ENCODE results near the gene MAN2A2.
"Not testable (repeated sequence)": the region's sequence is repeated elsewhere in the genome, so short reads cannot be mapped to it uniquely, and the experiment has no call there.

MAN2A2 gene

DNA sequence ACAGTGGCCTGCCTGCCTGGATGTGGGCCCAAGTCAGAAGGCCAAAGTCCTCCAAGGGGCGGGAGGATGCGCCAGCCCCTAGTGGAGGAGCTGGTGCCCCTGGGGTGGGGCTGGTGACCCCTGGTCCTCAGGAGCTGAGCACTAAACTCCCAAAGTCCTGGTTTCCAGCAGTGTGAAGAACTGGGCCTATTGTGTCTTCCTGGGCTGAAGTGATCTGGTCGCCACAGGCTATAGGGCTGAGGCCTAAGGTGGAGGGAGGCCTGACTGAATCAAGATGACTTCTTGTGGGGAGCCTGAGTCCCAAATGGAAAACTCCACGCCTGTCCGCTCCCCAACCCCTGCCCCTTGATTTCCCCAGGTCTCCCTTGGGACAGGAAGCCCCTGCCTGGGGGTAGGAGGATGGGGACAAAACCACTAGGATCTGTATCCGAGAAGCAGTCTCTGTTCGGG is 19.6 kb upstream of the MAN2A2 start:
- no peak for DNase-seq (ENCODE audit: extremely low read depth in 1 of 2, low read depth in 1 of 2)

DNA sequence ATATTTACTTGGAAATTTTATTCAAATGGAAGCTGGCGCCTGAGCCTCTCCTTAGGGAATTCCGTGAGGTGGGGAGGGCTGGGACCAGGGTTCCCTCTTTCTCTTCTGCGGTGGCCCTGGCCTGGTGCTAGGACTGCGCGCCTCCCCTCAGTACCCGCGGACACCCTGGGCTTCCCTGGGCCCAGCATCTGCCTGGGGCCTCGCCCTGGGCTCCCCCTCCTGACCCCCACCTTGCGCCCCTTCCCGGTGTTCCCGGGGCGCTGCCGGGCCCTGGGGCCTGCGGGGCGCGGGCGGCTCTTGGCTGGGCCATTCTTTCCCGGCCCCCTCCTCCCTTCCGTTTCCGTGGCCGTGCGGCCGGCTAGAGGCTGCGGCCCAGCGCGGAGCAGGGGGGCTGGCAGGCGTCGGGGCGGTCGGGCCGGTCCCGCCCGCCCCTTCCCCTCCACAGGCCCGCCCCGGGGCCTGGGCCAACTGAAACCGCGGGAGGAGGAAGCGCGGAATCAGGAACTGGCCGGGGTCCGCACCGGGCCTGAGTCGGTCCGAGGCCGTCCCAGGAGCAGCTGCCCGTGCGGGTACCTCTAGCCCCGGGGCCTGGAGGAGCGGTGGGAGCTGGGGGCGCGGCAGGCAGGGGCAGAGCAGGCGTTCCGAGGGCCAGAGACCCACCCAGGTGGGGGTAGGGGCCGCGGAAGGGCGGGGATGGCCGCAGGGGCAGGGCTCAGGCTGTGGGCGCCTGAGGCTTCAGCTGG is 19.0 kb upstream of the MAN2A2 start, which contains the start of gene FES:
Gene FES, plus strand, starts transcription at position 529 of the 743 bp plus-strand sequence. CDS start 542 bp downstream, outside the sequence.
- no peak for DNase-seq (ENCODE audit: extremely low read depth in 1 of 2, low read depth in 1 of 2)

DNA sequence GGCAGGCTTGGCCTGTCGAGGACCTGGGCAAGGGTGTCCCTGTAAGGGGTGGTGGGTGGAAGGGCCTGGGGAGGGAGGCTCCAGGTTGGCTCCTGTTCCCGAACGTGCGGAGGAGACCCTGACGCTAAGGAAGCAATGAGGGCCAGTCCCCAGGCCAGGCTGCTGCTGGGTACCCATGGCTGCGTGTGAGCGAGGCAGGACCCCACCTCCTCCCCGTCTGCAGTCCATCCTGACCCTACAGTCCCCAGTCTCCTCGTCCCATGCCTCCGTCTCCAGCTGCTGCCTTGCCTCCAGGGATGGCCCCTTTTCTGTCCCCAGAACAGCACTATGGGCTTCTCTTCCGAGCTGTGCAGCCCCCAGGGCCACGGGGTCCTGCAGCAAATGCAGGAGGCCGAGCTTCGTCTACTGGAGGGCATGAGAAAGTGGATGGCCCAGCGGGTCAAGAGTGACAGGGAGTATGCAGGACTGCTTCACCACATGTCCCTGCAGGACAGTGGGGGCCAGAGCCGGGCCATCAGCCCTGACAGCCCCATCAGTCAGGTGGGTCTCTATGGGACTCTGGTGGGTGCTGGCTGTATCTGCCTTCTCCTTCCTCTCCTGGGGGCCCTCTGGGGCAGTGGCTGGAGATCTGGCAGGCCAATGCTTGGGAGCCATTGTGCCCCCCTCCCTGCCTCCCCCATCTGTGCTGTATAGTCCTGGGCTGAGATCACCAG is 18.2 kb upstream of the MAN2A2 start:
- DNase-seq (ENCODE audit: extremely low read depth in 1 of 2, low read depth in 1 of 2): no peak

DNA sequence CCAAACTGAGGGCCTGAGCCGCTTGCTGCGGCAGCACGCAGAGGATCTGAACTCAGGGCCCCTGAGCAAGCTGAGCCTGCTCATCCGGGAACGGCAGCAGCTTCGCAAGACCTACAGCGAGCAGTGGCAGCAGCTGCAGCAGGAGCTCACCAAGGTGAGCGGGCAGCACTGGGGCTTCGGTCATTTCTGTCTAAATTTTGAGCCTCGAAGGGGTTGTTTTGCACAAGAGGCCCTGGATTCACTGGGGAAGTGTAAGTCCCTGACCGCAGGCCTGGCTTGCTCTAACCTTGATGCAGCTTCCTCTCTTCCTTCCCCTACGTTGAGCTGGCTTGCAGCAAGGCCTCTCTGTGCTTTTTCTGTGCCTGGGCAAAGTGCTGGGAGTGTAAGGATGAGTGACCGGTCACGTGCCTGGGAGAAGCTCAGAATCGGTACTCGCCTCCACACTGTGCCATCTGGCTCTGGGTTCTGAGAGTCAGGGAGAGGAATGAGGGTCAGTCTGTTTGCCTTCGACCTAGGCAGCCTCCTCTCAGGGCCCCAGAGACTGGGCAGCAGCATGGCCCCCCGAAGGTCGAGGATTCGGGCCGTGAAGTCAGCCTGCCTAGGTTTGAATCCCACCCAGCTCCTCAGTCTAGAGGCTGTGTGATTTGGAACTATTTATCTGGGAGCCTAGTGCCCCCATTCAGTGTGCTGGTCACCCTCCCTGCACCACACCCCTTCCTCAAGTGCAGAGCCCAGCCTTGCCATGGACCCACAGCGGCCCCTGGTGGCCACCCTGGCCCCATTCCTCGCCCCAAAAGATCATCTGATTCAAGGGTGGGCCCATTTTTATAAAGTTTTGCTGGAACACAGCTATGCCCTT is 17.4 kb upstream of the MAN2A2 start:
- peak in 1 of 2 donors; percentile 62 for DNase-seq (ENCODE audit: extremely low read depth in 1 of 2, low read depth in 1 of 2)

DNA sequence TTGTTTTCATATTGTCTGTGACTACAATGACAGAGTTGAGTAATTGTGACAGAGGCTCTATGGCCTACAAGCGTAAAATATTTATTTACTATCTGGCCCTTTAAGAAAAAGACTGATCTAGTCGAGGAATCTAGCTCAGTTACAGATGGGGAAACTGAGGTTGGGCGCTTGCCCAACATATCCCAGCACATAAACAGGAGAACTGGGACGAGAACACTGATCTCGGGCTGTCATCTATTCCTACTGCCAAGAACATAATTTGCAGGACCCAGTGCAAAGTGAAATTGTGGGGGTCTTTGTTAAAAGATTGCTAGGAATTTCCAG is 16.8 kb upstream of the MAN2A2 start:
- DNase-seq (ENCODE audit: extremely low read depth in 1 of 2, low read depth in 1 of 2): no peak

DNA sequence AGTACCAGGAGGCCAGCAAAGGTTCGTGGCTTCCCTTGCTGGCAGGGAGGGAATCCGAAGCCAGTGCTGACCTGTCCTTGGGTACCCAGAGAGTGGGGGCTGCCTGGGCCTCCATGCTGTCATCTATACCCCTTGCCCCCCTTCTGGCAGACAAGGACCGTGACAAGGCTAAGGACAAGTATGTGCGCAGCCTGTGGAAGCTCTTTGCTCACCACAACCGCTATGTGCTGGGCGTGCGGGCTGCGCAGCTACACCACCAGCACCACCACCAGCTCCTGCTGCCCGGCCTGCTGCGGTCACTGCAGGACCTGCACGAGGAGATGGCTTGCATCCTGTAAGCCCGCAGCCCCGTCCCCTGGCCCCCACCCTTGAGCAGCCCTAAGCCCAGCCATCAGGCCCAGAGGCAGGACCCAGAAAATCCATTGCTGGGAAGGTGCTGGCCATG is 16.0 kb upstream of the MAN2A2 start:
- no peak for DNase-seq (ENCODE audit: extremely low read depth in 1 of 2, low read depth in 1 of 2)

DNA sequence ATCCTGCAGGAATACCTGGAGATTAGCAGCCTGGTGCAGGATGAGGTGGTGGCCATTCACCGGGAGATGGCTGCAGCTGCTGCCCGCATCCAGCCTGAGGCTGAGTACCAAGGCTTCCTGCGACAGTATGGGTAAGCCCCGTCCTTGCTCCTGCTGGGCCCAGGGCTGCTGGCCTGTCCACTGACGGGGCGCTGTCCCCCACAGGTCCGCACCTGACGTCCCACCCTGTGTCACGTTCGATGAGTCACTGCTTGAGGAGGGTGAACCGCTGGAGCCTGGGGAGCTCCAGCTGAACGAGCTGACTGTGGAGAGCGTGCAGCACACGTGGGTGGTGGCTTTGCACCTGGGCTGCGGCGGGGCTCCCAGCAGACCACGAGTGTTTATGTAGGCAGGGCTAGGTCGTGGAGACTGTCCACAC is 13.8 kb upstream of the MAN2A2 start:
- DNase-seq (ENCODE audit: extremely low read depth in 1 of 2, low read depth in 1 of 2): no peak

DNA sequence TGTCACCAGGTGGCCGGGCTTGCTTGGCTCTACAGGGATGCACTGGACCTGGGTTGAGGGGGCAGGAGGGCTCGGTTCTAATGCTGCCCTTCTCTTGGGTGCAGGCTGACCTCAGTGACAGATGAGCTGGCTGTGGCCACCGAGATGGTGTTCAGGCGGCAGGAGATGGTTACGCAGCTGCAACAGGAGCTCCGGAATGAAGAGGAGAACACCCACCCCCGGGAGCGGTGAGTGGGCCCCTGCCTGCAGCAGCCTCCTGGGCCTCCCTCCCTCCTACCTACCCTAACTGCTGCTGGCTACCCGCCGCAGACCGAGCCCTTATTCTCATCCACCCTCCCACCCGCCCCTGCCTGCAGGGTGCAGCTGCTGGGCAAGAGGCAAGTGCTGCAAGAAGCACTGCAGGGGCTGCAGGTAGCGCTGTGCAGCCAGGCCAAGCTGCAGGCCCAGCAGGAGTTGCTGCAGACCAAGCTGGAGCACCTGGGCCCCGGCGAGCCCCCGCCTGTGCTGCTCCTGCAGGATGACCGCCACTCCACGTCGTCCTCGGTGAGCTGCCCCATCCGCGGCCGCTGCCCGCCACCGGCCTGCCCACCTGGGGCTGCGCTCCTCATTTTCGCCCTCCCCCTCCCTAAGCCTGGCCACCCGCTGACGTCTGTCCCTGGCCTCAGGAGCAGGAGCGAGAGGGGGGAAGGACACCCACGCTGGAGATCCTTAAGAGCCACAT is 13.2 kb upstream of the MAN2A2 start:
- DNase-seq (ENCODE audit: extremely low read depth in 1 of 2, low read depth in 1 of 2): no peak

DNA sequence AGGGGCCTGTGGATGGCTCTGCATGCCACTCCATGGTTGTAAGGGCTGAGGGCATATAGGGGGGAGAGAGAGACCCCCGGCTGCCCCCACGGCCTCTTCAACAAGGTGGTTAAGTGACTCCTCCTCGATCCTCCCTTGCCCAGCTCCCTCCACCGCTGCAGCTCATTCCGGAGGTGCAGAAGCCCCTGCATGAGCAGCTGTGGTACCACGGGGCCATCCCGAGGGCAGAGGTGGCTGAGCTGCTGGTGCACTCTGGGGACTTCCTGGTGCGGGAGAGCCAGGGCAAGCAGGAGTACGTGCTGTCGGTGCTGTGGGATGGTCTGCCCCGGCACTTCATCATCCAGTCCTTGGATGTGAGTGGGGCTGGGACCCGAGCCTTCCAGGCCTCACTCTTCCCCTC is 12.3 kb upstream of the MAN2A2 start:
- DNase-seq (ENCODE audit: extremely low read depth in 1 of 2, low read depth in 1 of 2): no peak

DNA sequence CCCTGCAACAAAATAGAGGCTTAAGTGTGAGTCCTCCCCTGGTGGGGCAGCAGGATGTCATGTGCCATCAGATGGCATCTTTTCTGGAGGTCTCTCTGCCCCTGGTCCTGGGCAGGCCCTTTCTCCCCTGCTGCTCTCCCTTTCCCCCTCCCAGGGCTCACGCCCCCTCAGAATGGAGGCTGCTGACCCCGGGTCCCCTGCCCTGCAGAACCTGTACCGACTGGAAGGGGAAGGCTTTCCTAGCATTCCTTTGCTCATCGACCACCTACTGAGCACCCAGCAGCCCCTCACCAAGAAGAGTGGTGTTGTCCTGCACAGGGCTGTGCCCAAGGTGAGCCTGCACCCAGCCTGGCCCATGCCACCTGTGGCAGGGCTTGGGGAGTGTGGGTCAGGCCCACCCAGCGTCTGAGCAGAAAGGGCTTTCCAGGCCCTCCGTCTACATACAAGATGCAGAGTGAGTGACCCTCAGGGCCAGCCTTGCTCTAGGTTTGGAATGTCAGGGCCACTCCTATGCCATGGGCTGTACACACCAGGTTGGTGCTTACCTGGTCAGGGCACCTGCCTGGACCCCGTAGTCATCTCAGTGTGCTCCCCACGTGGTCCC is 11.7 kb upstream of the MAN2A2 start:
- DNase-seq (ENCODE audit: extremely low read depth in 1 of 2, low read depth in 1 of 2): no peak

DNA sequence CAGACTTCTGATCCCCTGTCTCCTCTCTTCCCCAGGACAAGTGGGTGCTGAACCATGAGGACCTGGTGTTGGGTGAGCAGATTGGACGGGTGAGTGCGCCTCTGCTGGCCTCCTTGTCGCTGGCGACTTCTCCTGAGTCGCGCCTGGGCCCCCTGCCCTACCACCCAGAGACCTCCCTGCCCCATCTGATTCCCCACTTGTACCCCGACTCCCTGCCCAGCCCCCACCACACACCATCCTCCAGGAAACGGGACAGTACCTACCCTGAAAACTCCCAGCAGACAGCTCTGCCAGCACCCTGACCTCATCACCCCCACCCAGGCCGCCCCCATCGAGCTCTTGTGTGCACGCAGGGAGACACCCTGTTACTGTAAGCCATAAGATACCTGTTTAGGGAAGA is 11.1 kb upstream of the MAN2A2 start:
- DNase-seq (ENCODE audit: extremely low read depth in 1 of 2, low read depth in 1 of 2): no peak

DNA sequence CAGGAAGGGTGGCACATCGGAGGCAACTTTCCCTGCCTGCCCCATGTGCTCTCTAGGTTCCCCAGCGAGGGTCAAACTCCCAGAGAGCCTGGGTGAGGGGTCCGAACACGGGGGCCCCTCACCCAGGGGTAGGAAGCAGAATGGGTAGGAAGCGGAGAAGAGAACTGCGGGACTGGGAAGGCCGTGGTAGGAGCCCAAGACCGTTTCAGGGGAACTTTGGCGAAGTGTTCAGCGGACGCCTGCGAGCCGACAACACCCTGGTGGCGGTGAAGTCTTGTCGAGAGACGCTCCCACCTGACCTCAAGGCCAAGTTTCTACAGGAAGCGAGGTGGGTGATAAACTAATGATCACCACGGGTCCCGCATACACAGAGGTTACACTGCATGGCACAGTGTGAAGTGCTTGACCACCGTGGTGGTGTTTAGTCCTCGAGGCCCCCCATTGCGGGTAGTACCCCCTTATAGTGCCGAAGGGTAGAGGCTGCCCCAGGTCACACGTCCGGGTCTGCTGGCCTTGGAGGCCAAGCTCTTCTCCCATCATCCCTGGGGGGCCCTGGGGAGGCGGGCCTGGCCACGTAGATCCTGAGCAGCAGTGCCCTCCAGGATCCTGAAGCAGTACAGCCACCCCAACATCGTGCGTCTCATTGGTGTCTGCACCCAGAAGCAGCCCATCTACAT is 10.5 kb upstream of the MAN2A2 start:
- DNase-seq (ENCODE audit: extremely low read depth in 1 of 2, low read depth in 1 of 2): no peak

DNA sequence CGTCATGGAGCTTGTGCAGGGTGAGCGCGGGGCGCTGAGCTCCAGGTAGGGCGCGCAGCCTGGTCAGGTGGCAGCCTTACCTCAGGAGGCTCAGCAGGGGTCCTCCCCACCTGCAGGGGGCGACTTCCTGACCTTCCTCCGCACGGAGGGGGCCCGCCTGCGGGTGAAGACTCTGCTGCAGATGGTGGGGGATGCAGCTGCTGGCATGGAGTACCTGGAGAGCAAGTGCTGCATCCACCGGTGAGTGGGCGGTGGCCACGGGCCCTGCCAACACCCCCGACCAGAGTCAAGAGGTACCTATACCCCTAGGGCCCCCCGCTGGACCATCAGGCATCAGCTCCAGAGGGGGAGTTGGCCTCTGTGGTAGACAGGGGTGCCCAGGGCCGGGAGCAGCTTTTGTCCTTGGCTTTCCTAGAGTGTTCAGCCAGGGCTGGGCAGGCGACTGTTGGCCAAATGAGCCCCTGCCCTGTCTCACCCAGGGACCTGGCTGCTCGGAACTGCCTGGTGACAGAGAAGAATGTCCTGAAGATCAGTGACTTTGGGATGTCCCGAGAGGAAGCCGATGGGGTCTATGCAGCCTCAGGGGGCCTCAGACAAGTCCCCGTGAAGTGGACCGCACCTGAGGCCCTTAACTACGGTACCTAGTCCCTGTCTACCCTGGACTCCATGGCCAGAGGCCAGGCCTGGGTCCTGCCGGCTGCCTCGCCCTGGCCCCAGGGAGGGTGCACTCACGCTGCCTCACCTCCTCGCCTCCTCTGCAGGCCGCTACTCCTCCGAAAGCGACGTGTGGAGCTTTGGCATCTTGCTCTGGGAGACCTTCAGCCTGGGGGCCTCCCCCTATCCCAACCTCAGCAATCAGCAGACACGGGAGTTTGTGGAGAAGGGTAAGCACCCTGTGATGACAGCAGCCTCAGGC is 9.7 kb upstream of the MAN2A2 start:
- no peak for DNase-seq (ENCODE audit: extremely low read depth in 1 of 2, low read depth in 1 of 2)

DNA sequence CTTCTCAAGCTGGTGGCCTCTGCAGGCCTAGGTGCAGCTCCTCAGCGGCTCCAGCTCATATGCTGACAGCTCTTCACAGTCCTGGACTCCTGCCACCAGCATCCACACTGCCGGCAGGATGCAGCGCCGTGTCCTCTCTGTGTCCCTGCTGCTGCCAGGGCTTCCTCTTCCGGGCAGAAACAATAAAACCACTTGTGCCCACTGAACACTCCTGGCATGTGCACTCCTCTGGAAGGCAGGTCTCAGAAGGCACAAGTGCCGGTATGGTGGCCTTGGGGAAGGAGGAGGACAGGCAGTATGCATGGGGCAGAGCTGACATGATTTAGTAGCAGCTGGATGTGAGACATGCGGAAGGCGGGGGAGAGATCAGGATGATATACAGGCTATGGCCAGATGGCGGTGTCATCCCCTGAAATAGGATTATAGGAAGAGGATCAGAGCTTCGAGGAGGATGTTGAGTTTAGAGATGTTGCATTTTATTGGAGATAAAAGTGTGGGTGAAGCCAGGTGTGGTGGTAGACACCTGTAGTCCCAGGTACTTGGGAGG is 7.5 kb upstream of the MAN2A2 start:
- DNase-seq (ENCODE audit: extremely low read depth in 1 of 2, low read depth in 1 of 2): no peak

DNA sequence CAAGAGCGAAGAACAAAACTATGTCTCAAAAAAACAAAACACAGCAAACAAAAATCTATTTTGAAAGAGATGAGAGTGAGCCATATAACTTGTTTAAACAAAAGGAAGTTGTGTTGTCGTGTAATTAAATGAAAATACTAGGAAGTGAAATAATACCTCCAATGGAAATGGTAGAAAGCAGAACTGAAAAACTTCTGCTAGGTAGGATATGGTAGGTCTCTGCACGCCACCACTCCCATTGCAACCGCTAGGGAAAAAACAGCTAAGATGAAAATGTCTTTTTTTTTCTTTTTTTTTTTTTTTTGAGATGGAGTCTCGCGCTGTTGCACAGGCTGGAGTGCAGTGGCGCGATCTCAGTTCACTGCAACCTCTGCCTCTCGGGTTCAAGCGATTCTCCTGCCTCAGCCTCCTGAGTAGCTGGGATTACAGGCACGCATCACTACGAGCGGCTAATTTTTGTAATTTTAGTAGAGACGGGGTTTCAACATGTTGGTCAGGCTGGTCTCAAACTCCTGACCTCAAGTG is 5.9 kb upstream of the MAN2A2 start:
- not testable (repeated sequence) for DNase-seq (ENCODE audit: extremely low read depth in 1 of 2, low read depth in 1 of 2)

DNA sequence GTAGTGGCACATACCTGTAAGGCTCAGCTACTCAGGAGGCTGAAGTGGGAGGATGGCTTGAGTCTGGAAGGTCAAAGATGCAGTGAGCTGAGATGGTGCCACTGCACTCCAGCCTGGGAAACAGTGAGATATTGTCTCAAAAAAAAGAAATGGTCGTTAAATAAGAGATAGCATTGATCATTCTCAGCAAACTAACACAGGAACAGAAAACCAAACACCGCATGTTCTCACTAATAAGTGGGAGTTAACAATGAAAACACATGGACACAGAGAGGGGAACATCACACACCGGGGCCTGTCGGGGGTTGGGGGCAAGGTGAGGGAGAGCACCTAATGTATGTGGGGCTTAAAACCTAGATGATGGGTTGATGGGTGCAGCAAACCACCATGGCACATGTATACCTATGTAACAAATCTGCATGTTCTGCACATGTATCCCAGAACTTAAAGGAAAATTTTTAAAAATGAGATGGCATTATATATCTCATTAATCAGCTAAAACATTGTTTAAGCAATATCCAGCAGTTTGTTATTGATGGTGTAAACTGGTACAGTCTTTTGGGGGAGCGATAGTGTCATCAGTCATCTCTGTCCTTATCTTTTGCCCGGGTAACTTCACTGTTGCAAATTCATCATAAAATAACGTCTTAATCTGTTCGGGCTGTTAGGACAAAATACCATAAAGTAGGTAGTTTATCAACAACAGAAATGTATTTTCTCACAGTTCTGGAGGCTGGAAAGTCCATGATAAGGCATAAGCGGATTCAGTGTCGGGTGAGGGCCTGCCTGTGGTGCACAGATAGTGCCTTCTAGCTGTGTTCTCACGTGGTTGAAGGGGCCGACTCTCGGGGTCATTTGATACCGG is 1.7 kb upstream of the MAN2A2 start:
- no peak for DNase-seq (ENCODE audit: extremely low read depth in 1 of 2, low read depth in 1 of 2)
